Measurements from ENCODE around the gene GAREM1. TPM values are rescaled to one million over a fixed set of nuclear protein-coding genes. Genes with fewer than 3 reads are reported as not detected.
A peak's percentile ranks its signal among the peaks of the same experiment; 100 is the strongest.

Gene GAREM1
- total RNA-seq, 1 donor from 2014 or later = 5.1 TPM

DNA sequence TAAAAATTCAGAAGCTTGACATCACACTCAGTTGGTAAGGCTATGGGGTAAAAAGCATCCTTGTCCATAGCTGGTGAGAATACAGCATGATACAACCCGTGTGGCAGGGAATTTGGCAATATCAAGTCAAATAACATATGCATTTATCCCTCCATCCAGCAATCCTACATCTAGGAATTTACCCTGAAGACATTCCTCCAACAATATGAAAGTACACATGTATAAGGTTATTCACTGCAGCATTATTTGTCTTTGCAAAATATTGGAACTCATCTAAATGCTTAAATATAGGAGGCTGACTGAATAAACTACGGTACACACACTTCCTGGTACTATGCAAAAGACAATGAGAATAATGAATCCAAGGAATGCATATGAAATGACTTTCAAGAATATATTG is 179.9 kb downstream of the GAREM1 start:
- peaks cover 3% of the 10 kb centered on the region for H3K36me3 Mint-ChIP-seq
- Histone ChIP-seq H3K9ac (no peak overlapping the region), H3K9me3 (ENCODE audit: low read depth) (no peaks in the 10 kb centered on the region), H3K4me3 (no peak overlapping the region), H3K27ac (no peak overlapping the region), H3K4me1 (no peaks in the 10 kb centered on the region), H4K20me1 (ENCODE audit: low read depth) (no peaks in the 10 kb centered on the region), H3K4me2 (no peak overlapping the region), H3K27me3 (no peaks in the 10 kb centered on the region), H2AFZ (replicated peaks) (no peak overlapping the region), H3F3A (ENCODE audit: low read depth) (no peaks in the 10 kb centered on the region), H3K36me3 (no peaks in the 10 kb centered on the region), H3K79me2 (ENCODE audit: low read depth) (no peaks in the 10 kb centered on the region)
- H3K4me3 Mint-ChIP-seq = no peak overlapping the region
- no peak for TF ChIP-seq EZH2phosphoT487 (IDR thresholded peaks at IDR 0.05)
- TF ChIP-seq EZH2 (IDR thresholded peaks at IDR 0.05) = no peak
- TF ChIP-seq CTCF (IDR thresholded peaks at IDR 0.05) = no peak
- H3K9me3 Mint-ChIP-seq = no peaks in the 10 kb centered on the region
- no peak for DNase-seq (ENCODE audit: low spot score)
- no peaks in the 10 kb centered on the region for H3K27me3 Mint-ChIP-seq (ENCODE audit: insufficient read depth, low read depth)
- H3K4me1 Mint-ChIP-seq = no peaks in the 10 kb centered on the region
- no peak overlapping the region for H3K27ac Mint-ChIP-seq

DNA sequence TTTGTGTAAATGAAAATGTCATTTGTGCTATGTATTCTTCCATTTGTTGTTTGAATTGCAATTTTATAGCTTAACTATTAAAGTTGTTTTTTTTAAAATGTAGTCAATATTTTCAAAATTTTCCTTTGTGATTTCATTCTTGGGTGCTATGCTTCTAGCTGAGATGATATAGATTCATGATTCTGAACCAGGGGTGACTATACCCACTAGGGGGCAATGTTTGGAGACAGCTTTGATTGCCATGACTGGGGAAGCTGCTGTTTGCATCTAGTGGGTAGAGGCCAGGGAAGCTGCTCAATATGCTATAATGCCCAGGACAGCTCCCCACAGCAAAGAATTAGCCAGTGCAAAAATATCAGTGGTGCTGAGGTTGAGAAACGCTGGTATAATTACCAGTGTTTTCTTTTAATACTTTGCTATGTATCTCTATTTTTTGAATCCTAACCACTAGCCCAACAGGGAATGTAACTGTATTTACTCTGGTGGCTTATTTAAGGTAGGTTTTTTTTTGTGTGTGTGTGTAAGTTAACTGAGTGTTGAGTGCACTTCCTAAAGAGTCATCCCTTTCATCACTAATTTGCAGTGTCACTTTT is 181.1 kb downstream of the GAREM1 start:
- H3K9me3 ChIP-seq (ENCODE audit: low read depth) = no peaks in the 10 kb centered on the region
- H3K4me2 ChIP-seq = no peak overlapping the region
- H3K27ac ChIP-seq = no peak overlapping the region
- no peaks in the 10 kb centered on the region for H3F3A ChIP-seq (ENCODE audit: low read depth)
- peak; percentile 77 for DNase-seq (ENCODE audit: low spot score)
- Mint-ChIP-seq H3K27me3 (ENCODE audit: insufficient read depth, low read depth) (no peaks in the 10 kb centered on the region), H3K9me3 (no peaks in the 10 kb centered on the region), H3K27ac (no peak overlapping the region), H3K4me1 (no peaks in the 10 kb centered on the region), H3K36me3 (peaks cover 7% of the 10 kb centered on the region), H3K4me3 (no peak overlapping the region)
- no peaks in the 10 kb centered on the region for H3K36me3 ChIP-seq
- no peaks in the 10 kb centered on the region for H3K79me2 ChIP-seq (ENCODE audit: low read depth)
- H3K4me1 ChIP-seq = no peaks in the 10 kb centered on the region
- no peaks in the 10 kb centered on the region for H4K20me1 ChIP-seq (ENCODE audit: low read depth)
- H2AFZ ChIP-seq (replicated peaks) = no peak overlapping the region
- no peaks in the 10 kb centered on the region for H3K27me3 ChIP-seq
- TF ChIP-seq CTCF (IDR thresholded peaks at IDR 0.05) (peak; percentile 83), EZH2phosphoT487 (IDR thresholded peaks at IDR 0.05) (no peak)
- H3K9ac ChIP-seq = no peak overlapping the region
- H3K4me3 ChIP-seq = no peak overlapping the region

DNA sequence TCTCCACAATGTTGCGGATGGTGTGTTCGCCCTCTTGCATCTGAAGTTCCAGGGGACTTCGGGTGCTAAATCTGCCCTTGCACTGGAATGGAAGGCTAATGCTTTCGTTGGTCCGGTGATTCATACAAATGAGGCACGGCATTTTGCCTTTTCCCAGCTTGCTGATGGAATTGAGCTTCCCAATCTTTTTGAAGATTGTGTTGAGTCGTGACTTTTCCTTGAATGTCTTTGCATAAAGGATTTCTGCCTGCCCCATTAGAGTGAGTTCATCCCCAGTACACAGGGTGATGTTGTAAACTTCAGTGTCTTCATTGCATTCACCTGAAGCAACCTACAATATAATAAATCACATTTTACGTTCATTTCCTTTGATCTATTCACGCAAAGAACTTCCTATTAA is 182.8 kb downstream of the GAREM1 start:
- Histone ChIP-seq H3K27ac (no peak overlapping the region), H3K27me3 (no peaks in the 10 kb centered on the region), H3K4me2 (no peak overlapping the region), H3K4me1 (no peaks in the 10 kb centered on the region), H3K4me3 (no peak overlapping the region), H3K79me2 (ENCODE audit: low read depth) (no peaks in the 10 kb centered on the region), H3K36me3 (no peaks in the 10 kb centered on the region), H3K9ac (no peak overlapping the region), H3K9me3 (ENCODE audit: low read depth) (no peaks in the 10 kb centered on the region), H2AFZ (replicated peaks) (no peak overlapping the region), H4K20me1 (ENCODE audit: low read depth) (no peaks in the 10 kb centered on the region), H3F3A (ENCODE audit: low read depth) (no peaks in the 10 kb centered on the region)
- H3K27me3 Mint-ChIP-seq (ENCODE audit: insufficient read depth, low read depth) = no peaks in the 10 kb centered on the region
- H3K4me3 Mint-ChIP-seq = no peak overlapping the region
- no peak overlapping the region for H3K27ac Mint-ChIP-seq
- TF ChIP-seq CTCF (IDR thresholded peaks at IDR 0.05) (no peak), EZH2phosphoT487 (IDR thresholded peaks at IDR 0.05) (no peak), EZH2 (IDR thresholded peaks at IDR 0.05) (no peak)
- no peak for DNase-seq (ENCODE audit: low spot score)
- H3K9me3 Mint-ChIP-seq = no peaks in the 10 kb centered on the region
- H3K4me1 Mint-ChIP-seq = no peaks in the 10 kb centered on the region
- H3K36me3 Mint-ChIP-seq = peaks cover 7% of the 10 kb centered on the region

Data from neural progenitor cell (in vitro differentiated cells).